ENCODE results near the gene SNPH. TPM values are rescaled to one million over a fixed set of nuclear protein-coding genes. Genes with fewer than 3 reads are reported as not detected.

Gene SNPH
- total RNA-seq, 6 experiments from 2014 or later, result 12.0 to 15.3 (median 13.3) TPM

GRCh38 chr20:1327827-1328679 lies 62.0 kb downstream of the SNPH start:
- DNase-seq, result no peak
- peaks cover 19% of the 10 kb centered on the region for H3K4me1 Mint-ChIP-seq (ENCODE audit: low read depth)
- H3K27me3 Mint-ChIP-seq (ENCODE audit: insufficient read depth), result peaks cover 2% of the 10 kb centered on the region; the same call in 1 of the 2 replicates
- H3K9me3 Mint-ChIP-seq, result no peaks in the 10 kb centered on the region
- TF ChIP-seq CTCF (IDR thresholded peaks at IDR 0.05), result no peak
- H3K4me3 Mint-ChIP-seq, result no peak overlapping the region
- H3K36me3 Mint-ChIP-seq (ENCODE audit: low read depth), result peaks cover 12% of the 10 kb centered on the region
- no peak overlapping the region for H3K27ac Mint-ChIP-seq

- no peak for DNase-seq
- Mint-ChIP-seq H3K27me3 (ENCODE audit: insufficient read depth) (peaks cover 2% of the 10 kb centered on the region; the same call in 1 of the 2 replicates), H3K27ac (peak within 1 kb of the TSS; percentile 12; the same call in 1 of the 2 replicates), H3K9me3 (no peaks in the 10 kb centered on the region), H3K4me3 (no peak within 1 kb of the TSS), H3K4me1 (ENCODE audit: low read depth) (peaks cover 14% of the 10 kb centered on the region), H3K36me3 (ENCODE audit: low read depth) (peaks cover 18% of the 10 kb centered on the region)
- TF ChIP-seq CTCF (IDR thresholded peaks at IDR 0.05), result no peak
Measured at GRCh38 chr20:1328680-1329330, 62.7 kb downstream of the SNPH start, which contains the start of gene SDCBP2. TSS of gene SDCBP2 (minus strand) at chr20:1329139. CDS start at chr20:1320416, 8,723 bp downstream.

- peaks cover 14% of the 10 kb centered on the region for H3K4me1 Mint-ChIP-seq (ENCODE audit: low read depth)
- H3K4me3 Mint-ChIP-seq, result no peak overlapping the region
Measured at GRCh38 chr20:1330075-1330830, 64.2 kb downstream of the SNPH start.

GRCh38 chr20:1331101-1331500 lies 65.0 kb downstream of the SNPH start:
- Mint-ChIP-seq H3K4me1 (ENCODE audit: low read depth) (peaks cover 20% of the 10 kb centered on the region), H3K27ac (no peak overlapping the region), H3K36me3 (ENCODE audit: low read depth) (peaks cover 20% of the 10 kb centered on the region), H3K9me3 (no peaks in the 10 kb centered on the region), H3K4me3 (no peak overlapping the region), H3K27me3 (ENCODE audit: insufficient read depth) (no peaks in the 10 kb centered on the region)
- TF ChIP-seq CTCF (IDR thresholded peaks at IDR 0.05), result no peak
- no peak for DNase-seq

More at GRCh38 chr20:1330075-1330830, 64.2 kb downstream of the SNPH start:
- H3K36me3 Mint-ChIP-seq (ENCODE audit: low read depth), result peaks cover 20% of the 10 kb centered on the region
- no peak for TF ChIP-seq CTCF (IDR thresholded peaks at IDR 0.05)
- no peak for DNase-seq
- no peaks in the 10 kb centered on the region for H3K9me3 Mint-ChIP-seq
- H3K27ac Mint-ChIP-seq, result no peak overlapping the region
- no peaks in the 10 kb centered on the region for H3K27me3 Mint-ChIP-seq (ENCODE audit: insufficient read depth)

GRCh38 chr20:1331801-1332453 lies 65.8 kb downstream of the SNPH start:
- TF ChIP-seq CTCF (IDR thresholded peaks at IDR 0.05), result no peak
- peaks cover 20% of the 10 kb centered on the region for H3K36me3 Mint-ChIP-seq (ENCODE audit: low read depth)
- peaks cover 2% of the 10 kb centered on the region; the same call in 1 of the 2 replicates for H3K27me3 Mint-ChIP-seq (ENCODE audit: insufficient read depth)
- H3K4me3 Mint-ChIP-seq, result no peak overlapping the region
- no peak for DNase-seq
- no peak overlapping the region; the same call in 1 of the 2 replicates for H3K27ac Mint-ChIP-seq
- no peaks in the 10 kb centered on the region for H3K9me3 Mint-ChIP-seq
- peaks cover 28% of the 10 kb centered on the region for H3K4me1 Mint-ChIP-seq (ENCODE audit: low read depth)

Data from HFFc6 (cell line).